ENCODE data around the gene OPTN.
A peak's percentile ranks its signal among the peaks of the same experiment; 100 is the strongest.
"Not testable (repeated sequence)": the region's sequence is repeated elsewhere in the genome, so short reads cannot be mapped to it uniquely, and the experiment has no call there.

OPTN gene

DNA sequence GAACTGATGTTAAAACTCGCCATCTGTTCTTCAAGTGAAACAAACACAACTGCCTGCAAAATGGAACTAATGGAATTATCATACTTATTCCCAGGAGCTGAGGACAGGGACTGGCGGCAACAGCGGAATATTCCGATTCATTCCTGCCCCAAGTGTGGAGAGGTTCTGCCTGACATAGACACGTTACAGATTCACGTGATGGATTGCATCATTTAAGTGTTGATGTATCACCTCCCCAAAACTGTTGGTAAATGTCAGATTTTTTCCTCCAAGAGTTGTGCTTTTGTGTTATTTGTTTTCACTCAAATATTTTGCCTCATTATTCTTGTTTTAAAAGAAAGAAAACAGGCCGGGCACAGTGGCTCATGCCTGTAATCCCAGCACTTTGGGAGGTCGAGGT, 36.7 kb downstream of the OPTN start:
- DNase-seq: no peak

DNA sequence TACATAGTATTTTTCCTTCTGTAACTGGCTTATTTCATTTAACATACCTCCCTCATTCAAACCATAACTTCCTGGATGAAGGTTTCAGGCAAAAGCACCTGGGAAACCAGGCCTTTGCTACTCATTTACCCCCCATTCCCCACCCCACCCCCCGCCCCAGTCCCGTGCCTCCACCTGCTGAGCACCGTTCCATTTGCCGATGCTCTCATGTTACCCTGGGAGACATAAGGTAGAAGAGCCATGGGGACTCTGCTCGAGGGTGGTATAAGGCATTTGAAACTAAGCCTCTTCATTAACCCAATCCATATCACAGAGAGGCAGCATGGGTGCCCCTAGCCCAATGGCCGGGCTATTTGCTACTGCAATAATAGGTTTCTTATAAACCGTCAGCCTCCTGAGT, 39.2 kb downstream of the OPTN start:
- no peak for DNase-seq

- DNase-seq: no peak
These were observed 39.7 kb downstream of the OPTN start for GRCh38 chr10:13139676-13140075.

DNA sequence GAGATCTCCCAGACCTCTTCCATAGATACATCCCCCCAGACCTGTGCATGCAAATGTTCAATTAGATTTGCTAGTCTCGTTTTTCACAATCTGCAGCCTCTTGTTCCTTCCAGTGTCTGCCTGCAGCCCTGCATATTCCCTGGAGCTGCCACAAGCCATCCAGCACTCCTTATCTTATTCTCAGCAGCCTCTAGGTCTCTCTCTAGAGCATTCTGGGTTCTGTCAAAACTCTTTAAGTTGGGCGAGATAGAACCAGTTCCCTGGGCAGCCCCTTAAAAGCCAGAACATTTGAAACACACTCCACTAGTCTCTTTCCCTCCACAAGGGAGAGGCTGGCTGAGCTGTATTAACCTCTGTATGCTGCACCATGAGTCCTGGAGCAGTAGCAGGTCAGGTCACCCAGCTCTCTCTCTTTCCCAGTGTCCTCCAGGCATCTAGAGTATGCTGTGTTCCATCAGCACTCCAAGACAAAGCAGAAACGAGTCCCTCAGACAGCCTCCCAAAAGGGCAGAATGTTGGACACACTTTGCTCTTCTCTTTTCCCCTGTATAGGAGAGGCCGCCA, 40.7 kb downstream of the OPTN start:
- DNase-seq: no peak

GRCh38 chr10:13143766-13144165, 43.8 kb downstream of the OPTN start:
- DNase-seq: no peak

DNA sequence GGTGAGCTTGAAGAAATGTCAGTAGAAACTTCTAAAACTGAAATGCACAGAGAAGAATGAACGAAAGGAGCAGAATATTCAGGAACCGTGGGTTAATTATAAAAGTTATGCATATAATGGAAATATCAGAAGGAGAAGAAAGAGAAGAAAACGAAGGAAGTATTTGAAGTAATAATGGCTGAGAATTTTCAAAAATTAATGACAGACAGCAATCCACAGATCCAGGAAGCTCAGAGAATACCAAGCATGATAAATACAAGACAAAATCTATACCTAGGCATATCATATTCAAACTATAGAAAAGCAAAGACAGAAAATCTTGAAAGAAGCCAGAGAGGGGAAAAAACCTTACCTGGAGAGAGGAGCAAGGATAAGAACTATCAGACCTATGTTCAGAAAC, 44.9 kb downstream of the OPTN start:
- DNase-seq: no peak

- DNase-seq: no peak
These were observed 46.4 kb downstream of the OPTN start for GRCh38 chr10:13146379-13146778.

DNA sequence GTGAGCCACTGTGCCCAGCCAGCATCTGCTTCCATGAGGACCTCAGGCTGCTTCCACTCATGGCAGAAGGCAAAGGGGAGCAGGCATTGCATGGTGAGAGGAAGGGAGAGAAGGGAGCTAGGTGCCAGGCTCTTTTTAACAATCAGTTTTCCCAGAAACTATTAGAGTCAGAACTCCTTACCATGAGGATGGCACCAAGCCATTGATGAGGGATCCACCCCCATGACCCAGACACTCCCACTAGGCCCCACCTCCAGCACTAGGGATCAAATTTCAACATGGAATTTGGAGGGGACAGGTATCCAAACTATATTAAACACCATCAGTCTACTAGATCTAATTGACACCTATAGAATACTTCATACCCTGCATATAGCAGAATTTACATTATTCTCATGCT, 47.2 kb downstream of the OPTN start:
- no peak for DNase-seq

GRCh38 chr10:13152296-13152695, 52.3 kb downstream of the OPTN start:
- DNase-seq: no peak

DNA sequence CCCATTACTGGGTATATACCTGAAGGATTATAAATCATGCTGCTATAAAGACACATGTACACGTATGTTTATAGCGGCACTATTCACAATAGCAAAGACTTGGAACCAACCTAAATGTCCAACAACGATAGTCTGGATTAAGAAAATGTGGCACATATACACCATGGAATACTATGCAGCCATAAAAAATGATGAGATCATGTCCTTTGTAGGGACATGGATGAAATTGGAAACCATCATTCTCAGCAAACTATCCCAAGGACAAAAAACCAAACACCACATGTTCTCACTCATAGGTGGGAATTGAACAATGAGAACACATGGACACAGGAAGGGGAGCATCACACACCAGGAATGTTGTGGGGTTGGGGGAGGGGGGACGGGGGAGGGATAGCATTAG, 55.9 kb downstream of the OPTN start:
- not testable (repeated sequence) for DNase-seq

GRCh38 chr10:13158401-13158800, 58.4 kb downstream of the OPTN start:
- DNase-seq: peak; percentile 24

DNA sequence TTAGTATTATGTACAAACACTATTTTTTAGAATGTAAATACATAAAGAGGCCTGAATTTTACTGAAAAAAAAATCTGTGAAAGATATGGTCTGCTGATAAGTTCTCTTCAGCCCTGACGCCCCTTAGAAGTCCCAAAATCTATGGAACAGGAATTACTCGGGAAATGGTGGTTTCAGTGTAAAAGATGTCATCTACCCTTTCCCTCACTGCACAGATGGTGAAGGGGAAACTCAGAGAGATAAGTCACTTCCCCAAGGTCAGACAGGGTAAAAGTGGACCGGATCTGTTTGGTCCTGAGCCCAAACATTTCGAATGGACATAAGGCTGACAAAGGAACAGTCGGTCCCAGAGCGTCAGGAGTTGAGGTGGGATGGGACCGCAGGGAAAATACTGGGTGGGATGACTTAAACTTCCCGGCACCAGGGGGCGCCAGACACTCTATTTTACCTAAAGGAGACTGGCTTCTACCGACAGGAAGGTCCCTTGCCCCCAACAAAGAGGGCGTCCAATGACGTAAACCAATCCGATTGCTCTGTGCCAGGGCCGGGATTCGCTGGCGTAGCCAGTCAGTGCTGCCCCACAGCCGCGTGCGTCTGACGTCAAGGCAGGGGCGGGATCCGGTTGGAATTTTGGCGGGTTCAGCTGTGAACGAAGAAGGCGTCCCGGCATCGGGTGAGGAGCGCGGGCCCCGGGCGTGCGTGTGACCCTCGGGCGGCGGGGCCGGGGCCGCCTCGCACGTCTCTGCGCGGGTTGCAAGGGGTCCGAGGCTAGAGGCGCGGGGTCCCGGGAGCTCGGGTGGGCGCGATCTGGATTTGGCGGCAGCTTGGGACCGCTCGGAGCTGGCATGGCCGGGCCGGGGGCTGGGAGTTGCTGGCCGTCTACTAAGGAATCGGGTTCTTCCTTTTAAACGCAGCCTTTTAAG, 61.2 kb downstream of the OPTN start, which contains the start of gene MCM10:
MCM10 (plus strand) TSS at position 625 of the 923 bp plus-strand sequence. CDS start 2,645 bp downstream, outside the sequence.
- DNase-seq: peak; percentile 96

GRCh38 chr10:13161857-13162271, 61.9 kb downstream of the OPTN start:
- DNase-seq: no peak

- DNase-seq: no peak
These were observed 63.9 kb downstream of the OPTN start for GRCh38 chr10:13163859-13164258.

- DNase-seq: no peak
These were observed 65.2 kb downstream of the OPTN start for GRCh38 chr10:13165177-13165576.

- no peak for DNase-seq
These were observed 67.6 kb downstream of the OPTN start for GRCh38 chr10:13167568-13167967.

DNA sequence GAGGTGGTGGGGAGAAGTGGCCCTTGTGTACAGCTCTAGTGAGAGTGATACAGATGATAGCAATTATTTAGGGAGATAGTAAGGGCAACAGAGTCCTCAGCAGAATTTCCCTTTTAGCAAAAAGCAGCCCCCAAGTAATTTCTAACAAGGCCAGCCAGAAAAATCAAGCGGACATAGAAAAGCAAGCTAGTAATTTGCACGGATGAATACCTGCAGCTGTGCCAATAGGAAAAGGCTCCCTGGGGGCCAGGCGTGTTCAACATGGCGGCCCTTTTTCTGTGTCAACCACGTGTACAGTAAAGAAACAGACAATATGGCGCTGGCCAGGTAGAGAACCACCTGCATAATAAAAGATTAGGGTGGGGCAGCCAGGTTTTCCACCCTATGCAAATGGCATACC, 68.8 kb downstream of the OPTN start:
- DNase-seq: no peak

GRCh38 chr10:13173616-13174015, 73.7 kb downstream of the OPTN start:
- no peak for DNase-seq

GRCh38 chr10:13180788-13181187, 80.8 kb downstream of the OPTN start:
- no peak for DNase-seq

GRCh38 chr10:13182424-13182823, 82.5 kb downstream of the OPTN start:
- DNase-seq: no peak

DNA sequence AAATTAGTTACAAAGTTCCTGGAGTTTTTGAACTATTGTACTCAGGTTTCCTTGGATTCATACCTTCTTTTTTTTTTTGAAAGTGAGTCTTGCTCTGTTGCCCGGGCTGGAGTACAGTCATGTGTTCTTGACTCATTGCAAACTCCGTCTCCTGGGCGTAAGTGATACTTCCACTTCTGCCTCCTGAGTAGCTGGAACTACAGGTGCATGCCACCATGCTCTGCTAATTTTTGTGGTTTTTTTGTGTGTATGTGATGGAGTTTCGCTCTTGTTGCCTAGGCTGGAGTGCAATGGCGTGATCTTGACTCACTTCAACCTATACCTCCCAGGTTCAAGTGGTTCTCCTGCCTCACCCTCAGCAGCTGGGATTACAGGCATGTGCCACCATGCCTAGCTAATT, 83.7 kb downstream of the OPTN start:
- DNase-seq: no peak

- DNase-seq: no peak
These were observed 84.3 kb downstream of the OPTN start for GRCh38 chr10:13184276-13184675.

DNA sequence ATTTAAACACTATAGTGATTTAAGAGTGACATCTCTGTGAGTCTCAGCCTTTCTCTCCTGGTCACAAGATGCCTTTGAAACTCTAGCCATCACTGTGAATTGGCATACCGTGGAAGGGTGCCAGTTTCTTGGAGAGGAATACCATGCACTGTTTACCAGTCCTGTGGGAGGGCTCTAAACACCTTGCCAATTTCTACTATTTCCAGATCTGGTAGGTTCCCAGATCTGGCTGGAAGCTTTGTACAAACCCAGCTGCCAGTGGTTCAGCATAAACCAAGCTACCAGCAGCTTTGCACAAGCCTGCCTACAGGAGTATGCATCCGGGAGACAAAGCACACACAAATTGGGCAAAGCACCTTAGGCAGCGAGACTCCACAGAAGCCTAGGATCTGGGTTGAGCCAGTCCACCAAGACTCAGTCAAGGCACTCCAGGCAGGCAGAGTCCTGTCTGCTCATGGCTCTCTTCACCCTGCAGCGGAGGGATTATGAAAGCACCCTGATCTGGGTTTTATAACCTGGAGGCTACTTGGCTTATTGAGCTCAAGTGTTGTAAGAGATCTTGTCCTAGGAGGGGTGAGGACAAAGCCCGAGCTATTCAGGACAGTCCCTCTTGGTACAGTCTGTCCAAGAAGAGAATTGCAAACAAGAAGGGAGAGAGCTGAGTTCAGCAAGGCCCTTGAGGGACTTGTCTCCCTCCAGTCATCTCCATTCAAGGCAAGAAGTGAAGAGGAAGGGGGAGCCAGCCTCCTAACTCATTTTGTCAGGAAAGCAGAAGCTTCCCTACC, 85.0 kb downstream of the OPTN start:
- no peak for DNase-seq

DNA sequence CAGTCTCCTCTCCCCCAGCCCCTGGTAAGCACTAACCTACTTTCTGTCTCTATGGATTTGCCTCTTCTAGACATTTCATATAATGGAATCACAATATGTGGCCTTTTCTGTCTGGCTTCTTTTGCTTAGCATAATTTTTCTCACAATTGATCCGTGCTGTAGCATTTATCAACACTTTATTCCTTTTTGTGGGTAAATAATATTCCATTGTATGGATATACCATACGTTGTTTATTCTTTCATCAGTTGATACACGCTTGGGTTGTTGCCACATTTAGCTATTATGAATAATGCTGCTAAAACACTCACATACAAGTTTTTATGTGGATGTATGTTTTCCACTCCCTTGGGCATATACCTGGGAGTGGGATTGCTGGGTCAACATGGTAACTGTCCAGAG, 87.2 kb downstream of the OPTN start:
- DNase-seq: no peak

Data from stimulated activated CD4-positive, alpha-beta T cell treated with anti-CD3 and anti-CD28 coated beads, Interleukin-4, amount 100 ng/mL, for 1 hour (primary cell).